Parathyroid adenoma (tissue), 2 donors: ENCODE data around the gene MARCHF11.

Source experiments
- H2AFZ ChIP-seq: fragments of 300-600 bp; sonication (generic); one replicate; pipeline ENCODE4 v1.7.0; 2017; ENCODE audit warnings: antibody characterized with exemption, mild to moderate bottlenecking
- H3K27ac ChIP-seq: fragments of 300-600 bp; sonication (generic); one replicate; pipeline ENCODE4 v1.7.0; 2017
- H3K27me3 ChIP-seq: fragments of 300-600 bp; sonication (generic); one replicate; pipeline ENCODE4 v1.7.0; 2017; ENCODE audit warnings: low read length; ENCODE audit not compliant: control insufficient read depth, insufficient read depth
- H3K36me3 ChIP-seq: fragments of 300-600 bp; sonication (generic); one replicate; pipeline ENCODE4 v1.7.0; 2017; ENCODE audit warnings: low read length; ENCODE audit not compliant: control insufficient read depth, insufficient read depth
- H3K4me1 ChIP-seq: fragments of 300-600 bp; sonication (generic); one replicate; pipeline ENCODE4 v1.7.0; 2017; ENCODE audit warnings: control low read depth
- H3K4me2 ChIP-seq: fragments of 300-600 bp; sonication (generic); one replicate; pipeline ENCODE4 v1.7.0; 2017; ENCODE audit warnings: low read length
- H3K4me3 ChIP-seq: fragments of 300-600 bp; sonication (generic); one replicate; pipeline ENCODE4 v1.7.0; 2017; ENCODE audit warnings: low read depth, low read length
- H3K79me2 ChIP-seq: fragments of 300-600 bp; sonication (generic); one replicate; pipeline ENCODE4 v1.7.0; 2017; ENCODE audit warnings: control low read depth
- H3K9ac ChIP-seq: fragments of 300-600 bp; sonication (generic); one replicate; pipeline ENCODE4 v1.7.0; 2017; ENCODE audit warnings: mild to moderate bottlenecking
- H3K9me3 ChIP-seq: fragments of 300-600 bp; sonication (generic); one replicate; pipeline ENCODE4 v1.7.0; 2017; ENCODE audit warnings: low read length; ENCODE audit not compliant: control insufficient read depth
- CTCF ChIP-seq: fragments of 300-600 bp; sonication (generic); IDR thresholded peaks from one replicate; pipeline ENCODE4 v1.7.0; 2017; ENCODE audit warnings: antibody characterized with exemption, mild to moderate bottlenecking
- donor health status: primary hyperparathyroidism.

MARCHF11 gene, protein sequence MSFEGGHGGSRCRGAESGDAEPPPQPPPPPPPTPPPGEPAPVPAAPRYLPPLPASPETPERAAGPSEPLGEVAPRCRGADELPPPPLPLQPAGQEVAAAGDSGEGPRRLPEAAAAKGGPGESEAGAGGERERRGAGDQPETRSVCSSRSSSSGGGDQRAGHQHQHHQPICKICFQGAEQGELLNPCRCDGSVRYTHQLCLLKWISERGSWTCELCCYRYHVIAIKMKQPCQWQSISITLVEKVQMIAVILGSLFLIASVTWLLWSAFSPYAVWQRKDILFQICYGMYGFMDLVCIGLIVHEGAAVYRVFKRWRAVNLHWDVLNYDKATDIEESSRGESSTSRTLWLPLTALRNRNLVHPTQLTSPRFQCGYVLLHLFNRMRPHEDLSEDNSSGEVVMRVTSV

GRCh38 chr5:16179511-16179935 lies at the start of gene MARCHF11:
MARCHF11 (minus strand) TSS chr5:16179791; CDS start chr5:16179575, 216 bp downstream.
- Histone ChIP-seq H3K27ac (no peak within 1 kb of the TSS), H3K9ac (no peak within 1 kb of the TSS), H3K4me1 (no peaks in the 10 kb centered on the region), H3K4me3 (no peak within 1 kb of the TSS), H3K27me3 (no peaks in the 10 kb centered on the region), H3K79me2 (no peaks in the 10 kb centered on the region), H3K4me2 (peak within 1 kb of the TSS; percentile 63), H2AFZ (peak within 1 kb of the TSS; percentile 54), H3K36me3 (no peaks in the 10 kb centered on the region), H3K9me3 (no peaks in the 10 kb centered on the region)
- TF ChIP-seq CTCF = no peak

DNA sequence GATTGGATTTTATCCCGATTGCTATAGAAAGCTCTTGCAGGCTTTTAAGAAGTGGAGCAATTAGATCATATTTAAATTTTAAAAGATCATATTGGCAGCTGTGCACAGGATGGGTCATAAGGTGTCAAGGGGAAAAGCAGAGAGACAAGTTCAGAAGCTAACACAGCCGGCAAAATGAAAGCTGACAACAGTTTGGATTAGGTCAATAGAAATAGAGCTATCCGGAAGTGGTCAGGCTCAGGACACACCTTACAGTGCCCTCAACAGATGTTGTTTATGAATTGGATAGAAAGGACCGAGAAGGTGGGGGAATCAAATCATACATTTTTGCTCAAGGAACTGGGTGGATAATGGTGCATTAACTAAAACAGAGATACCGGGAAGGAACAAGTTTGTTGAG lies 46.3 kb upstream of the MARCHF11 start:
- no peaks in the 10 kb centered on the region for H3K9me3 ChIP-seq
- TF ChIP-seq CTCF = no peak
- no peak overlapping the region for H3K4me3 ChIP-seq
- H3K4me2 ChIP-seq = no peak overlapping the region
- H3K27ac ChIP-seq = no peak overlapping the region
- no peak overlapping the region for H3K9ac ChIP-seq
- no peak overlapping the region for H2AFZ ChIP-seq
- H3K27me3 ChIP-seq = no peaks in the 10 kb centered on the region
- peaks cover 3% of the 10 kb centered on the region for H3K36me3 ChIP-seq
- no peaks in the 10 kb centered on the region for H3K79me2 ChIP-seq
- no peaks in the 10 kb centered on the region for H3K4me1 ChIP-seq

GRCh38 chr5:16192311-16192710 lies 12.7 kb upstream of the MARCHF11 start:
- H2AFZ ChIP-seq = no peak overlapping the region
- H3K4me3 ChIP-seq = no peak overlapping the region
- H3K4me1 ChIP-seq = no peaks in the 10 kb centered on the region
- no peak overlapping the region for H3K9ac ChIP-seq
- no peaks in the 10 kb centered on the region for H3K79me2 ChIP-seq
- H3K27me3 ChIP-seq = no peaks in the 10 kb centered on the region
- H3K4me2 ChIP-seq = no peak overlapping the region
- H3K36me3 ChIP-seq = no peaks in the 10 kb centered on the region
- no peak for TF ChIP-seq CTCF
- H3K9me3 ChIP-seq = no peaks in the 10 kb centered on the region
- H3K27ac ChIP-seq = no peak overlapping the region

DNA sequence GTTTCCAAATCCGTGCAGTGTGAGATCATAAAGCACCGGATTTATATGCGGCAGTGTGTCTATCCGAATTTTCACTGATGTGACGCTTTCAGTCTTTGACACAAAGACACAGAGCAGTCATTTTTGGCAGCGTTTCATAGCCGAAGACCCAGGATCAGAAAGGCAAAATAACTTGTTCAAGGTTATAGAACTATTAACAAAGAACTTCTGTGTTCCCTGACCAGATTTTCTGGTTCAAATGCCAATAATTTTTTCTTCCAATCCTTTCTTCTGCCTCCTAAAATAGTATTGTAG lies 1.1 kb upstream of the MARCHF11 start:
- Histone ChIP-seq H3K27me3 (no peaks in the 10 kb centered on the region), H3K4me1 (no peaks in the 10 kb centered on the region)

More for the DNA sequence above, 1.1 kb upstream of the MARCHF11 start:
- H3K27ac ChIP-seq = no peak overlapping the region
- no peak overlapping the region for H3K9ac ChIP-seq
- no peak overlapping the region for H2AFZ ChIP-seq
- H3K4me3 ChIP-seq = no peak overlapping the region
- no peaks in the 10 kb centered on the region for H3K9me3 ChIP-seq
- no peaks in the 10 kb centered on the region for H3K79me2 ChIP-seq
- no peaks in the 10 kb centered on the region for H3K36me3 ChIP-seq
- TF ChIP-seq CTCF = no peak
- H3K4me2 ChIP-seq = no peak overlapping the region
